Erythroblast (primary cell): ENCODE results near the gene SLF2.

Experiments used
- GATA1 ChIP-seq: IDR thresholded peaks from 2 replicates; pipeline ENCODE4 v1.6.1; 2011; ENCODE audit warnings: low read depth, mild to moderate bottlenecking, control low read depth, low read length, moderate library complexity
- POLR2A ChIP-seq: IDR thresholded peaks from 2 replicates; pipeline ENCODE4 v1.6.1; 2011; ENCODE audit warnings: mild to moderate bottlenecking, low read length

- TF ChIP-seq POLR2A = no peak
- TF ChIP-seq GATA1 = no peak
These were observed 72.0 kb downstream of the SLF2 start for GRCh38 chr10:100984672-100985177.
